ENCODE measurements around the gene B3GLCT. TPM values are rescaled to one million over a fixed set of nuclear protein-coding genes. Genes with fewer than 3 reads are reported as not detected.

The B3GLCT gene
- total and polyA plus RNA-seq, 4 donors: 1.5 to 3.6 (median 2.2) TPM

- TF ChIP-seq CTCF (IDR thresholded peaks at IDR 0.05; ENCODE audit: low read depth, low read length, missing input control) (no peak), HNF4A (conservative IDR thresholded peaks at IDR 0.05) (no peak), RAD21 (IDR thresholded peaks at IDR 0.05) (no peak), ATF3 (IDR thresholded peaks at IDR 0.05) (no peak), GABPA (IDR thresholded peaks at IDR 0.05 in 1 of 2, conservative IDR thresholded peaks at IDR 0.05 in 1 of 2) (no peak), YY1 (IDR thresholded peaks at IDR 0.05) (no peak), JUND (IDR thresholded peaks at IDR 0.05) (no peak), TAF1 (conservative IDR thresholded peaks at IDR 0.05) (no peak), SP1 (IDR thresholded peaks at IDR 0.05) (no peak), MAX (IDR thresholded peaks at IDR 0.05) (no peak), RXRA (IDR thresholded peaks at IDR 0.05) (no peak), FOXA1 (IDR thresholded peaks at IDR 0.05) (no peak)
Observed at GRCh38 chr13:31267126-31267784, 67.5 kb downstream of the B3GLCT start (continued).

- Histone ChIP-seq H3K9ac (ENCODE audit: low read depth in 1 of 2, low read length in 2 of 2) (no peak overlapping the region), H3K4me3 (ENCODE audit: low read depth in 1 of 3, low read length in 3 of 3) (no peak overlapping the region), H3K27me3 (ENCODE audit: control insufficient read depth in 4 of 4, insufficient read depth in 4 of 4, low read length in 3 of 4) (no peaks in the 10 kb centered on the region), H3K36me3 (ENCODE audit: control insufficient read depth in 4 of 4, insufficient read depth in 3 of 4, low read depth in 1 of 4, low read length in 3 of 4) (peaks cover 0 to 18% (median 10%) of the 10 kb centered on the region in 4 donors), H3K27ac (ENCODE audit: low read depth in 1 of 2, low read length in 2 of 2) (no peak overlapping the region), H3K9me3 (ENCODE audit: control insufficient read depth in 4 of 4, low read length in 3 of 4) (peaks cover 7 to 11% (median 9%) of the 10 kb centered on the region in 4 donors), H3K4me1 (ENCODE audit: control insufficient read depth in 4 of 4, insufficient read depth in 4 of 4, low read length in 3 of 4) (no peaks in the 10 kb centered on the region)
- no peak for DNase-seq (ENCODE audit: low spot score)
- TF ChIP-seq CTCF (IDR thresholded peaks at IDR 0.05; ENCODE audit: low read depth, low read length, missing input control) (no peak), RXRA (IDR thresholded peaks at IDR 0.05) (no peak), REST (IDR thresholded peaks at IDR 0.05) (no peak)
- 90% methylated on average over 4 of the region's 4 CpGs for WGBS
Observed at GRCh38 chr13:31274390-31274789, 74.6 kb downstream of the B3GLCT start.

Measured in liver (tissue), 9 donors.